A673 (cell line): ENCODE data around the gene SH2B3. TPM values are rescaled to one million over a fixed set of nuclear protein-coding genes. Genes with fewer than 3 reads are reported as not detected.
"Not testable (repeated sequence)": the region's sequence is repeated elsewhere in the genome, so short reads cannot be mapped to it uniquely, and the experiment has no call there.

Source experiments
- BruUV-seq: library from RNA; stranded (reverse); fragments of 400-500 nt; replicated peaks from 2 replicates; lab custom pipeline; 2021; lab: Mats Ljungman, UMichigan
- CTCF ChIA-PET: fragments of 300-600 bp; sonication (Branson Sonifier 250); formaldehyde crosslinking; loops from one replicate; lab custom pipeline; 2022; ENCODE audit warnings: antibody characterized with exemption; lab: Charles Lee
- POLR2A ChIA-PET: fragments of 300-600 bp; sonication (Branson Sonifier 250); formaldehyde crosslinking; loops from one replicate; lab custom pipeline; 2022; ENCODE audit warnings: antibody characterized with exemption; ENCODE audit not compliant: low non-redundant PET; lab: Charles Lee
- DNase-seq: peaks from one replicate; pipeline ENCODE4 v3.0.0-alpha.2; 2015; ENCODE audit warnings: low spot score
- H3K27ac ChIP-seq: fragments of 200-600 bp; sonication (generic); 2 replicates; pipeline ENCODE4 v1.5.1; 2016; ENCODE audit warnings: mixed run types, low read depth, mild to moderate bottlenecking, mixed read lengths, antibody characterized with exemption, low read length; ENCODE audit not compliant: poor library complexity, severe bottlenecking
- H3K27me3 ChIP-seq: fragments of 200-600 bp; sonication (generic); replicated peaks from 2 replicates; pipeline ENCODE4 v1.6.1; 2017; ENCODE audit warnings: mixed run types, low read depth, mild to moderate bottlenecking, mixed read lengths, antibody characterized with exemption, low read length; ENCODE audit not compliant: insufficient read depth, poor library complexity
- H3K36me3 ChIP-seq: fragments of 200-600 bp; sonication (generic); 2 replicates; pipeline ENCODE4 v1.6.1; 2016; ENCODE audit warnings: mixed run types, mild to moderate bottlenecking, mixed read lengths, antibody characterized with exemption, low read length; ENCODE audit not compliant: insufficient read depth, poor library complexity, severe bottlenecking
- H3K4me1 ChIP-seq: fragments of 200-600 bp; sonication (generic); 2 replicates; pipeline ENCODE4 v1.6.1; 2017; ENCODE audit warnings: mixed run types, mild to moderate bottlenecking, mixed read lengths, antibody characterized with exemption, low read length; ENCODE audit not compliant: insufficient read depth, poor library complexity, severe bottlenecking
- H3K4me3 ChIP-seq: fragments of 200-600 bp; sonication (generic); 2 replicates; pipeline ENCODE4 v1.5.1; 2016; ENCODE audit warnings: low read depth, mixed run types, mild to moderate bottlenecking, mixed read lengths, low read length; ENCODE audit not compliant: poor library complexity, severe bottlenecking
- H3K9me3 ChIP-seq: fragments of 200-600 bp; sonication (generic); 2 replicates; pipeline ENCODE4 v1.6.1; 2016; ENCODE audit warnings: mixed run types, low read depth, mild to moderate bottlenecking, mixed read lengths, antibody characterized with exemption, low read length; ENCODE audit not compliant: poor library complexity, severe bottlenecking
- EZH2 ChIP-seq: fragments of 200-600 bp; sonication (generic); IDR thresholded peaks from 2 replicates; pipeline ENCODE4 v1.6.1; 2017; ENCODE audit warnings: borderline replicate concordance, low read depth, mild to moderate bottlenecking, mixed read lengths, antibody characterized with exemption, low read length; ENCODE audit not compliant: poor library complexity, severe bottlenecking
- intact Hi-C: fragments of 100-400 bp; cut with micrococcal nuclease; formaldehyde crosslinking; loops from one replicate; pipeline ENCODE4 v1.10.0; 2022; ENCODE audit not compliant: unreplicated experiment
- total RNA-seq: library from RNA; stranded (reverse); gene quantifications from 2 replicates; pipeline ENCODE4 v1.2.3, GENCODE V29; 2021
- TF ChIP-seq, protein P1 (sequence below): fragments of 300-800, 200-600 bp; sonication (generic); conservative IDR thresholded peaks from 2 replicates; pipeline ENCODE4 v1.5.1; 2017; ENCODE audit warnings: low read depth, mild to moderate bottlenecking, antibody characterized with exemption, low read length, moderate library complexity, mixed read lengths

The SH2B3 gene
- total RNA-seq, 1 experiment from 2014 or later, result 133 TPM

DNA sequence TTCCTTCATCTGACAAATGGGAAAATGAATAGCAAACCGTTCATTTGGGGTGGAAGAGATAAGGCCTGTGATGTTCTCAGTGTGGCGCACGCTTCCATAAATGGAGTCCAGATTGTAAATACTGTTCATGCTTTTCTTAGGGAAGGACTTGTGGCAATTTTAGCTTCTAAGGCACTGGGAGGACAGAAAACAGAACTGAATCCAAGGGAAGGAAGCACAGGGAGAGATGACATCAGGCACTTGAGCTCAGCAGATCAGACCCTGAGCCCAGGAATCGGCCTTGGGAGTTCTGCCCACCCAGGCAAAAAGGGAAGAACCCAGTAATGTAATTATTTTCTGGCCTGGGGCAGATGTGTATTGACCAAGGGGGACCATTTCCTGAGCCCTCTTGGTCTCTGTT, 7.2 kb upstream of the SH2B3 start:
- DNase-seq, result peak; percentile 72
- Histone ChIP-seq H3K9me3 (no peaks in the 10 kb centered on the region), H3K36me3 (no peaks in the 10 kb centered on the region), H3K4me3 (no peak overlapping the region), H3K27ac (peak overlapping the region; percentile 98), H3K4me1 (peaks cover 37% of the 10 kb centered on the region), H3K27me3 (no peaks in the 10 kb centered on the region)
- intact Hi-C loops, result loop anchor here (5.0 kb wide), 1 partner anchor 274 kb away; no protein-coding TSS in a partner anchor
- CTCF ChIA-PET, result interaction anchor here (1.1 to 2.0 kb wide), 2 partner anchors 51 to 53 kb away, joined by 6 to 13 read pairs; no protein-coding TSS in a partner anchor
- POLR2A ChIA-PET, result interaction anchor here (0.7 kb wide), 1 partner anchor 33 kb away, joined by 7 read pairs; no protein-coding TSS in a partner anchor
- BruUV-seq, result no TSS peak
- no peak for TF ChIP-seq EZH2
- TF ChIP-seq, protein P1, sequence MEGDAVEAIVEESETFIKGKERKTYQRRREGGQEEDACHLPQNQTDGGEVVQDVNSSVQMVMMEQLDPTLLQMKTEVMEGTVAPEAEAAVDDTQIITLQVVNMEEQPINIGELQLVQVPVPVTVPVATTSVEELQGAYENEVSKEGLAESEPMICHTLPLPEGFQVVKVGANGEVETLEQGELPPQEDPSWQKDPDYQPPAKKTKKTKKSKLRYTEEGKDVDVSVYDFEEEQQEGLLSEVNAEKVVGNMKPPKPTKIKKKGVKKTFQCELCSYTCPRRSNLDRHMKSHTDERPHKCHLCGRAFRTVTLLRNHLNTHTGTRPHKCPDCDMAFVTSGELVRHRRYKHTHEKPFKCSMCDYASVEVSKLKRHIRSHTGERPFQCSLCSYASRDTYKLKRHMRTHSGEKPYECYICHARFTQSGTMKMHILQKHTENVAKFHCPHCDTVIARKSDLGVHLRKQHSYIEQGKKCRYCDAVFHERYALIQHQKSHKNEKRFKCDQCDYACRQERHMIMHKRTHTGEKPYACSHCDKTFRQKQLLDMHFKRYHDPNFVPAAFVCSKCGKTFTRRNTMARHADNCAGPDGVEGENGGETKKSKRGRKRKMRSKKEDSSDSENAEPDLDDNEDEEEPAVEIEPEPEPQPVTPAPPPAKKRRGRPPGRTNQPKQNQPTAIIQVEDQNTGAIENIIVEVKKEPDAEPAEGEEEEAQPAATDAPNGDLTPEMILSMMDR, result no peak

DNA sequence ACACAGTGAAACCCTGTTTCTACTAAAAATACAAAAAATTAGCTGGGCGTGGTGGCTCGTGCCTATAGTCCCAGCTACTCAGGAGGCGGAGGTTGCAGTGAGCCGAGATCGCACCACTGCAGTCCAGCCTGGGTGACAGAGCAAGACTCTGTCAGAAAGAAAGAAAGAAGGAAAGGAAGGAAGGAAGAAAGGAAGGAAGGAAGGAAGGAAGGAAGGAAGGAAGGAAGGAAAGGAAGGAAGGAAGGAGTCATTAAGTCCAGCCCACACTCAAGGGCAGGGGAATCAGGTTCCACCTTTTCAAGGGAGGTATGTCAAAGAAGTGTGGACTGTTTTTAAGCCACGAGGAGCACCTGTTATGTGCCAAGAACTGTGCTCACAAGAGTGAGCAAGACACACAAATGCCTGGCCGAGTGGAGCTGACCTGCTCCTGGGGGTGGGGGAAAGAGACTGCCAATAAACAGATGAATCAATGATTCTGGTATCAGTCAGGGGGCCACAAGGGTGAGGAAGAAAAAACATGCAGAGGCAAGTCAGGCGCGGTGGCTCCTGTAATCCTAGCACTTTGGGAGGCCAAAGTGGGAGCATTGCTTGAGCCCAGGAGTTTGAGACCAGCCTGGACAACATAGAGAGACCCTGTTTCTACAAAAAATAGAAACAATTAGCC, 5.8 kb upstream of the SH2B3 start:
- H3K36me3 ChIP-seq, POLR2A ChIA-PET, H3K27me3 ChIP-seq, BruUV-seq, H3K9me3 ChIP-seq: not testable (repeated sequence)
- CTCF ChIA-PET, result interaction anchor here (2.0 kb wide), 1 partner anchor 52 kb away, joined by 13 read pairs; no protein-coding TSS in a partner anchor
- Histone ChIP-seq H3K4me1 (peaks cover 46% of the 10 kb centered on the region), H3K27ac (peak overlapping the region; percentile 98), H3K4me3 (peak overlapping the region; percentile 0)
- intact Hi-C loops, result loop anchor here (5.0 kb wide), 1 partner anchor 272 kb away; no protein-coding TSS in a partner anchor
- DNase-seq, result peak; percentile 87

DNA sequence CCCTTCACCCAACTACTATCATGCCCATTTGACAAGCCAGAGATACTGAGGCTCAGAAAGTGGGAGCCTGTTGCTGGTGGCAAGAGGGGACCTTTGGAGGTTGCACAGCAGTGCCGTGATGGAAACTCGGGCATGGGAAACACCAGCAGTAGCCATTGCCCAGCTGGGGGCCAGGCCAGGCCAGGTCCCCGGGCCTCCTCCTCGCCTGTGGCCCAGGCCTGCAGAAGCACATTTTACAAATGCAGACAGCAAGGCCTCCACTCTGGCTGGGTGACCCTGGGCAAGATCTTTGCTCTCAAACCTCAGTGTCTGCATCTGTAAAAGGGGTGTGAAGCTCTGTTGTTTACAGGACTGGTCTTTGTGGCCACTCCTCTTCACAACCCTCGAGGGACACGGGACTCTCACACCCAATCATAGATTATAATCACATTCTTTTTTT, 4.5 kb upstream of the SH2B3 start:
- intact Hi-C loops, result no loop called here
- Histone ChIP-seq H3K4me3 (no peak overlapping the region), H3K36me3 (no peaks in the 10 kb centered on the region), H3K4me1 (peaks cover 49% of the 10 kb centered on the region), H3K27ac (peak overlapping the region; percentile 98), H3K9me3 (no peaks in the 10 kb centered on the region), H3K27me3 (no peaks in the 10 kb centered on the region)
- DNase-seq, result peak; percentile 37
- ChIA-PET CTCF (no interaction called here), POLR2A (interaction anchor here (0.5 kb wide), 1 partner anchor 440 kb away, joined by 3 read pairs; no protein-coding TSS in a partner anchor)
- TF ChIP-seq, protein P1, result no peak
- TF ChIP-seq EZH2, result no peak
- no TSS peak for BruUV-seq

DNA sequence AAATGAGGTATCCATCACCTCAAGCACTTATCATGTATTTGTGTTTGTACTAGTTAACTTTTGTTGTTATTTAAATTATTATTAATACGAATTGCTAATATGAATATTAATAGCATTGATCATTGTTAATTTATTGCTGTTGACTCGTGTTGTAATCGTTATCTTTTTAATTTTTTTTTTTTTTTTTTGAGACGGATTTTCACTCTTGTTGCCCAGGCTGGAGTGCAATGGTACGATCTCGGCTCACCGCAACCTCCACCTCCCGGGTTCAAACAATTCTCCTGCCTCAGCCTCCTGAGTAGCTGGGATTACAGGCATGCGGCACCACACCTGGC, 3.3 kb upstream of the SH2B3 start:
- peaks cover 39% of the 10 kb centered on the region for H3K4me1 ChIP-seq
- POLR2A ChIA-PET, DNase-seq, H3K36me3 ChIP-seq, intact Hi-C loops, H3K9me3 ChIP-seq, H3K4me3 ChIP-seq, BruUV-seq, H3K27me3 ChIP-seq: not testable (repeated sequence)
- CTCF ChIA-PET, result interaction anchor here (2.6 kb wide), 1 partner anchor 49 kb away, joined by 11 read pairs; no protein-coding TSS in a partner anchor
- peak overlapping the region; percentile 98 for H3K27ac ChIP-seq
